Measurements from ENCODE around the gene KLK14.

GRCh38 chr19:51078104-51078503 lies 4.6 kb downstream of the KLK14 start:
- TF ChIP-seq NR2F1 (conservative IDR thresholded peaks at IDR 0.05) (no peak), ELK1 (IDR thresholded peaks at IDR 0.05; ENCODE audit: low read depth, low read length) (no peak), SIN3A (IDR thresholded peaks at IDR 0.05; ENCODE audit: low read depth, low read length) (no peak), HDGF (IDR thresholded peaks at IDR 0.05) (no peak), ESRRA (IDR thresholded peaks at IDR 0.05; ENCODE audit: low read length) (no peak)
